Measurements from ENCODE around the gene SPOCK1. TPM values are rescaled to one million over a fixed set of nuclear protein-coding genes. Genes with fewer than 3 reads are reported as not detected.
A peak's percentile ranks its signal among the peaks of the same experiment; 100 is the strongest.

SPOCK1 gene
- total and polyA plus RNA-seq, 2 experiments from 2014 or later: 8.2 to 10.5 TPM

DNA sequence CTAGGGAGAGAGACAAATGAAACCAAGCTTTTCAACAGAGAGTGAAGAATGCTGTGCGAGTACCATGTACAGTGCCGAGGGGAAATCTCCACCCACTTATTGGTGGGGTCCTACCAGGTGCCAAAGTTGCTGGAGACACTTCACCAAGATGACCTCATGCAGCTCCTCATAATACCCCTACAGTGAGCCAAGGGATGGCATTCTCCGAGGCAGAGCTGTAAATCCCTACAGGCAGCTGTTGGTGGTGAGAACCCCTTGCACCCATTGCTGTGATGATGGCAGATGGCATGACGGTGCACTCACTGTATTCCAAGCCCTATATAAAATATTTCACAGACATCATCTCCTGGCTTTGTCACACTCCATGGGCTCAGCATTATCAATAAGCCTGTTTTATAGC is 464.9 kb downstream of the SPOCK1 start (continued):
- TF ChIP-seq, protein P1, sequence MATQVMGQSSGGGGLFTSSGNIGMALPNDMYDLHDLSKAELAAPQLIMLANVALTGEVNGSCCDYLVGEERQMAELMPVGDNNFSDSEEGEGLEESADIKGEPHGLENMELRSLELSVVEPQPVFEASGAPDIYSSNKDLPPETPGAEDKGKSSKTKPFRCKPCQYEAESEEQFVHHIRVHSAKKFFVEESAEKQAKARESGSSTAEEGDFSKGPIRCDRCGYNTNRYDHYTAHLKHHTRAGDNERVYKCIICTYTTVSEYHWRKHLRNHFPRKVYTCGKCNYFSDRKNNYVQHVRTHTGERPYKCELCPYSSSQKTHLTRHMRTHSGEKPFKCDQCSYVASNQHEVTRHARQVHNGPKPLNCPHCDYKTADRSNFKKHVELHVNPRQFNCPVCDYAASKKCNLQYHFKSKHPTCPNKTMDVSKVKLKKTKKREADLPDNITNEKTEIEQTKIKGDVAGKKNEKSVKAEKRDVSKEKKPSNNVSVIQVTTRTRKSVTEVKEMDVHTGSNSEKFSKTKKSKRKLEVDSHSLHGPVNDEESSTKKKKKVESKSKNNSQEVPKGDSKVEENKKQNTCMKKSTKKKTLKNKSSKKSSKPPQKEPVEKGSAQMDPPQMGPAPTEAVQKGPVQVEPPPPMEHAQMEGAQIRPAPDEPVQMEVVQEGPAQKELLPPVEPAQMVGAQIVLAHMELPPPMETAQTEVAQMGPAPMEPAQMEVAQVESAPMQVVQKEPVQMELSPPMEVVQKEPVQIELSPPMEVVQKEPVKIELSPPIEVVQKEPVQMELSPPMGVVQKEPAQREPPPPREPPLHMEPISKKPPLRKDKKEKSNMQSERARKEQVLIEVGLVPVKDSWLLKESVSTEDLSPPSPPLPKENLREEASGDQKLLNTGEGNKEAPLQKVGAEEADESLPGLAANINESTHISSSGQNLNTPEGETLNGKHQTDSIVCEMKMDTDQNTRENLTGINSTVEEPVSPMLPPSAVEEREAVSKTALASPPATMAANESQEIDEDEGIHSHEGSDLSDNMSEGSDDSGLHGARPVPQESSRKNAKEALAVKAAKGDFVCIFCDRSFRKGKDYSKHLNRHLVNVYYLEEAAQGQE (IDR thresholded peaks at IDR 0.05; ENCODE audit: unreplicated experiment): no peak

DNA sequence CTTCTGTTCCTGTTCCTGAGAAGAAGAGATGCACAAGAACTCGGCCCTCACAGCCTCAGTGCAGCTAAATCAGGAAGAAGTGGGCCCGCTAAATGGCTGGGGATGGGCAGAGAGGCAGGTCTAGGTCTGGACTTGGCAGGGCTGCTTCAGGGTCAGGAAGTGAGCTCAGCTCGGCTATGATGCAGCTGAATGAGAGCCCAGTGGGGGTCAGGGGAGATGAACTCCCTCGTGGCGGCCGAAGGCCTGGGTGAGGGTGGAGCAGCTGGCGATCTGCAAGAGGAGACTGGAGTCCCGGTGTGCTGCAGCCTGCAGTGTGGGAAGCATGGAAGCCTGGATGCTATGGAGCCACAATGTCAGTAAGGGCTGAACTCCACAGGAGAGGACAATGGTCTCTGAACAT is 466.2 kb downstream of the SPOCK1 start:
- Mint-ChIP-seq H3K27me3 (ENCODE audit: insufficient read depth, low read depth, poor library complexity) (peaks cover 4% of the 10 kb centered on the region), H3K9me3 (no peaks in the 10 kb centered on the region; the same call in 1 of the 3 replicates), H3K27ac (no peak overlapping the region), H3K4me3 (no peak overlapping the region), H3K4me1 (peaks cover 43% of the 10 kb centered on the region), H3K36me3 (ENCODE audit: low read depth) (peaks cover 4% of the 10 kb centered on the region; the same call in 2 of the 3 replicates)
- H3K4me1 ChIP-seq (ENCODE audit: insufficient read depth): peaks cover 23% of the 10 kb centered on the region
- H3K79me2 ChIP-seq (replicated peaks; ENCODE audit: insufficient read depth): no peaks in the 10 kb centered on the region
- no peak overlapping the region for H3K27ac ChIP-seq (ENCODE audit: low read depth)
- H3K36me3 ChIP-seq (ENCODE audit: insufficient read depth): no peaks in the 10 kb centered on the region
- 0 out of 2 replicates have a peak overlapping the region, but pooled peaks have one; percentile 32 for H3K4me2 ChIP-seq
- H3F3A ChIP-seq (replicated peaks; ENCODE audit: low read depth): no peaks in the 10 kb centered on the region
- no peak for DNase-seq (ENCODE audit: low spot score)
- H2AFZ ChIP-seq: no peak overlapping the region
- no peak overlapping the region for H3K4me3 ChIP-seq
- H3K27me3 ChIP-seq (ENCODE audit: insufficient read depth): no peaks in the 10 kb centered on the region
- no peaks in the 10 kb centered on the region for H4K20me1 ChIP-seq (replicated peaks; ENCODE audit: insufficient read depth)
- peak; percentile 12 for ATAC-seq
- no peaks in the 10 kb centered on the region for H3K9me2 ChIP-seq (ENCODE audit: insufficient read depth)
- TF ChIP-seq, protein P1 (IDR thresholded peaks at IDR 0.05; ENCODE audit: unreplicated experiment): no peak
- TF ChIP-seq ZNF114 (CRISPR knock-in tag; IDR thresholded peaks at IDR 0.05) (no peak), CREB1 (CRISPR knock-in tag; IDR thresholded peaks at IDR 0.05; ENCODE audit: low read depth) (no peak), JUNB (IDR thresholded peaks at IDR 0.05; ENCODE audit: unreplicated experiment) (no peak), STAT1 (IDR thresholded peaks at IDR 0.05; ENCODE audit: unreplicated experiment) (no peak), EZH2 (IDR thresholded peaks at IDR 0.05; ENCODE audit: low read depth, unreplicated experiment) (no peak), ZNF331 (CRISPR knock-in tag; IDR thresholded peaks at IDR 0.05; ENCODE audit: low read depth) (no peak), EZH2phosphoT487 (IDR thresholded peaks at IDR 0.05; ENCODE audit: unreplicated experiment) (no peak), POLR2AphosphoS5 (IDR thresholded peaks at IDR 0.05; ENCODE audit: low read depth) (no peak)
- TF ChIP-seq, protein P2, sequence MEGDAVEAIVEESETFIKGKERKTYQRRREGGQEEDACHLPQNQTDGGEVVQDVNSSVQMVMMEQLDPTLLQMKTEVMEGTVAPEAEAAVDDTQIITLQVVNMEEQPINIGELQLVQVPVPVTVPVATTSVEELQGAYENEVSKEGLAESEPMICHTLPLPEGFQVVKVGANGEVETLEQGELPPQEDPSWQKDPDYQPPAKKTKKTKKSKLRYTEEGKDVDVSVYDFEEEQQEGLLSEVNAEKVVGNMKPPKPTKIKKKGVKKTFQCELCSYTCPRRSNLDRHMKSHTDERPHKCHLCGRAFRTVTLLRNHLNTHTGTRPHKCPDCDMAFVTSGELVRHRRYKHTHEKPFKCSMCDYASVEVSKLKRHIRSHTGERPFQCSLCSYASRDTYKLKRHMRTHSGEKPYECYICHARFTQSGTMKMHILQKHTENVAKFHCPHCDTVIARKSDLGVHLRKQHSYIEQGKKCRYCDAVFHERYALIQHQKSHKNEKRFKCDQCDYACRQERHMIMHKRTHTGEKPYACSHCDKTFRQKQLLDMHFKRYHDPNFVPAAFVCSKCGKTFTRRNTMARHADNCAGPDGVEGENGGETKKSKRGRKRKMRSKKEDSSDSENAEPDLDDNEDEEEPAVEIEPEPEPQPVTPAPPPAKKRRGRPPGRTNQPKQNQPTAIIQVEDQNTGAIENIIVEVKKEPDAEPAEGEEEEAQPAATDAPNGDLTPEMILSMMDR (conservative IDR thresholded peaks at IDR 0.05; ENCODE audit: low read depth in 2 of 2): no peak
- TF ChIP-seq, protein P3, sequence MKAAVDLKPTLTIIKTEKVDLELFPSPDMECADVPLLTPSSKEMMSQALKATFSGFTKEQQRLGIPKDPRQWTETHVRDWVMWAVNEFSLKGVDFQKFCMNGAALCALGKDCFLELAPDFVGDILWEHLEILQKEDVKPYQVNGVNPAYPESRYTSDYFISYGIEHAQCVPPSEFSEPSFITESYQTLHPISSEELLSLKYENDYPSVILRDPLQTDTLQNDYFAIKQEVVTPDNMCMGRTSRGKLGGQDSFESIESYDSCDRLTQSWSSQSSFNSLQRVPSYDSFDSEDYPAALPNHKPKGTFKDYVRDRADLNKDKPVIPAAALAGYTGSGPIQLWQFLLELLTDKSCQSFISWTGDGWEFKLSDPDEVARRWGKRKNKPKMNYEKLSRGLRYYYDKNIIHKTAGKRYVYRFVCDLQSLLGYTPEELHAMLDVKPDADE (IDR thresholded peaks at IDR 0.05): no peak

All from GM23338 (cell line).